IMR-90 (cell line): Measurements from ENCODE around the gene TALDO1. TPM values are rescaled to one million over a fixed set of nuclear protein-coding genes. Genes with fewer than 3 reads are reported as not detected.
A peak's percentile ranks its signal among the peaks of the same experiment; 100 is the strongest.

Experiments
- ATAC-seq: fragments of 200-7000 bp; cut with Tn5 transposase; 2 replicates; pipeline ENCODE4 v1.9.1; 2020; ENCODE audit warnings: low read depth, mild to moderate bottlenecking, moderate library complexity
- BruUV-seq: library from RNA; stranded (reverse); fragments of 400-500 nt; replicated peaks from 2 replicates; lab custom pipeline; 2021; lab: Mats Ljungman, UMichigan
- CTCF ChIA-PET: fragments of 300-600 bp; formaldehyde crosslinking; extraction: SDS; loops from one replicate; lab custom pipeline; 2021; ENCODE audit warnings: antibody characterized with exemption; lab: Yijun Ruan, JAX
- POLR2A ChIA-PET: fragments of 300-600 bp; sonication (Branson Sonifier 250); formaldehyde crosslinking; loops from one replicate; lab custom pipeline; 2022; ENCODE audit warnings: antibody characterized with exemption; ENCODE audit not compliant: unreplicated experiment; lab: Charles Lee
- DNase-seq: peaks from one replicate; pipeline ENCODE4 v3.0.0; 2013
- H2AFZ ChIP-seq: replicated peaks from 2 replicates; pipeline ENCODE3; 2013; ENCODE audit warnings: low read length, mild to moderate bottlenecking; ENCODE audit not compliant: poor library complexity
- H2AK5ac ChIP-seq: 2 replicates; pipeline ENCODE4 v1.6.1; 2013; ENCODE audit warnings: low read depth, low read length, inconsistent platforms
- H2AK9ac ChIP-seq: replicated peaks from 2 replicates; pipeline ENCODE3; 2013; ENCODE audit warnings: mild to moderate bottlenecking, low read depth, low read length, moderate library complexity; ENCODE audit not compliant: poor library complexity
- H2BK120ac ChIP-seq: 2 replicates; pipeline ENCODE4 v1.6.1; 2013; ENCODE audit warnings: low read depth, low read length, inconsistent platforms
- H2BK15ac ChIP-seq: 3 replicates; pipeline ENCODE4 v1.6.1; 2013; ENCODE audit warnings: low read depth, low read length, inconsistent platforms
- H2BK20ac ChIP-seq: 2 replicates; pipeline ENCODE4 v1.6.1; 2013; ENCODE audit warnings: low read depth, mild to moderate bottlenecking, inconsistent platforms, low read length, moderate library complexity
- H2BK5ac ChIP-seq: 2 replicates; pipeline ENCODE4 v1.6.1; 2013; ENCODE audit warnings: mild to moderate bottlenecking, low read depth, low read length, inconsistent platforms; ENCODE audit not compliant: poor library complexity, severe bottlenecking
- H3K14ac ChIP-seq: replicated peaks from 2 replicates; pipeline ENCODE4 v1.6.1; 2013; ENCODE audit warnings: low read depth, low read length, inconsistent platforms
- H3K18ac ChIP-seq: 2 replicates; pipeline ENCODE4 v1.6.1; 2013; ENCODE audit warnings: low read depth, low read length, control low read depth
- H3K23ac ChIP-seq: 2 replicates; pipeline ENCODE4 v1.6.1; 2013; ENCODE audit warnings: low read depth, low read length, inconsistent platforms
- H3K27ac ChIP-seq: 2 replicates; pipeline ENCODE4 v1.5.1; 2013; ENCODE audit warnings: mild to moderate bottlenecking, control low read depth, low read length; ENCODE audit not compliant: insufficient read depth
- H3K27me3 ChIP-seq: 2 replicates; pipeline ENCODE4 v1.6.1; 2013; ENCODE audit warnings: low read length; ENCODE audit not compliant: control insufficient read depth, insufficient read depth
- H3K36me3 ChIP-seq: 2 replicates; pipeline ENCODE4 v1.6.1; 2013; ENCODE audit warnings: low read length, mixed read lengths; ENCODE audit not compliant: control insufficient read depth, insufficient read depth
- H3K4ac ChIP-seq: 2 replicates; pipeline ENCODE4 v1.6.1; 2013; ENCODE audit warnings: low read depth, low read length, inconsistent platforms
- H3K4me1 ChIP-seq: 2 replicates; pipeline ENCODE4 v1.6.1; 2013; ENCODE audit warnings: low read length, mixed read lengths; ENCODE audit not compliant: control insufficient read depth, insufficient read depth
- H3K4me2 ChIP-seq: 2 replicates; pipeline ENCODE4 v1.6.1; 2013; ENCODE audit warnings: low read depth, mild to moderate bottlenecking, control low read depth, low read length, moderate library complexity
- H3K4me3 ChIP-seq: 2 replicates; pipeline ENCODE4 v1.5.1; 2013; ENCODE audit warnings: low read depth, mild to moderate bottlenecking, control low read depth, low read length, moderate library complexity; ENCODE audit not compliant: insufficient read depth
- H3K56ac ChIP-seq: 2 replicates; pipeline ENCODE4 v1.6.1; 2013; ENCODE audit warnings: low read length, inconsistent platforms; ENCODE audit not compliant: insufficient read depth; ENCODE audit errors: extremely low read depth
- H3K79me1 ChIP-seq, 2 experiments: 2 replicates each; pipeline ENCODE4 v1.6.1; 2013; ENCODE audit warnings: low read length in 2 of 2, inconsistent platforms in 1 of 2, low read depth in 1 of 2
- H3K9ac ChIP-seq: 2 replicates; pipeline ENCODE4 v1.6.1; 2013; ENCODE audit warnings: low read depth, low read length, control low read depth
- H3K9me1 ChIP-seq: 2 replicates; pipeline ENCODE4 v1.6.1; 2013; ENCODE audit warnings: low read length, inconsistent platforms; ENCODE audit not compliant: insufficient read depth
- H3K9me3 ChIP-seq: 2 replicates; pipeline ENCODE4 v1.6.1; 2013; ENCODE audit warnings: low read length; ENCODE audit not compliant: control insufficient read depth, insufficient read depth
- H4K20me1 ChIP-seq: 2 replicates; pipeline ENCODE4 v1.6.1; 2013; ENCODE audit warnings: low read length, inconsistent platforms; ENCODE audit not compliant: insufficient read depth
- H4K5ac ChIP-seq: 2 replicates; pipeline ENCODE4 v1.6.1; 2013; ENCODE audit warnings: mild to moderate bottlenecking, low read depth, low read length, control low read depth
- H4K8ac ChIP-seq, 2 experiments: 2 replicates each; pipeline ENCODE4 v1.6.1; 2013; ENCODE audit warnings: low read depth in 2 of 2, low read length in 2 of 2, control low read depth in 1 of 2, inconsistent platforms in 1 of 2
- H4K91ac ChIP-seq: 2 replicates; pipeline ENCODE4 v1.6.1; 2013; ENCODE audit warnings: low read depth, low read length, inconsistent platforms; ENCODE audit not compliant: insufficient read depth
- RAD21 ChIP-seq: IDR thresholded peaks from 2 replicates; pipeline ENCODE4 v1.6.1; 2012; ENCODE audit warnings: low read length, improper control_type of control experiment
- RCOR1 ChIP-seq: IDR thresholded peaks from 2 replicates; pipeline ENCODE4 v1.6.1; 2012; ENCODE audit warnings: mild to moderate bottlenecking, low read length, improper control_type of control experiment; ENCODE audit not compliant: insufficient replicate concordance
- WGBS, 2 experiments: methylation state at CpG; one replicate each; pipeline versions ENCODE4 v1.1.5 to v1.1.7; 2013; ENCODE audit warnings: missing lambda C conversion rate in 2 of 2; ENCODE audit not compliant: insufficient read length in 1 of 2; ENCODE audit errors: extremely low coverage in 2 of 2; 5-methylcytosine and 5-hydroxymethylcytosine counted together
- dilution Hi-C: fragments of 300-500 bp; cut with HindIII; formaldehyde crosslinking; loops from one replicate; pipeline ENCODE4 v1.14.3; 2018; ENCODE audit warnings: low sequenced_read_pairs; ENCODE audit not compliant: unreplicated experiment
- in situ Hi-C: fragments of 300-500 bp; cut with MboI; formaldehyde crosslinking; loops from 3 replicates; pipeline ENCODE4 v1.14.3; 2019; ENCODE audit warnings: low sequenced_read_pairs, inconsistent platforms, mixed read lengths
- intact Hi-C: fragments of 100-400 bp; cut with micrococcal nuclease; formaldehyde crosslinking; loops from 2 replicates; pipeline ENCODE4 v1.10.0; 2022
- polyA plus RNA-seq, 3 experiments: library from polyadenylated mRNA; depleted of rRNA; stranded (reverse); fragments of >200 nt; gene quantifications; 2 replicates each; pipeline ENCODE4 v1.2.3, GENCODE V29; 2012; ENCODE audit warnings: low replicate concordance in 1 of 3
- total RNA-seq: library from RNA; depleted of rRNA; stranded (reverse); fragments of >200 nt; gene quantifications from 2 replicates; pipeline ENCODE4 v1.2.3, GENCODE V29; 2012
- TF ChIP-seq, protein P1 (sequence below): fragments of 150-350 bp; IDR thresholded peaks from 2 replicates; pipeline ENCODE4 v1.6.1; 2016; ENCODE audit warnings: low read depth, mild to moderate bottlenecking, low read length, moderate library complexity, borderline replicate concordance
- TF ChIP-seq, protein P2 (sequence below): fragments of 150-350 bp; IDR thresholded peaks from 2 replicates; pipeline ENCODE4 v1.6.1; 2017; ENCODE audit warnings: mild to moderate bottlenecking, antibody characterized with exemption, low read length, low read depth
- TF ChIP-seq, protein P3 (sequence below): conservative IDR thresholded peaks from 2 replicates; pipeline ENCODE4 v1.5.1; 2012; ENCODE audit warnings: mild to moderate bottlenecking, low read depth, low read length, improper control_type of control experiment

The TALDO1 gene
- total and polyA plus RNA-seq, 2 of the 4 experiments (the other 2 are of a cell fraction) = 147 to 210 TPM

DNA sequence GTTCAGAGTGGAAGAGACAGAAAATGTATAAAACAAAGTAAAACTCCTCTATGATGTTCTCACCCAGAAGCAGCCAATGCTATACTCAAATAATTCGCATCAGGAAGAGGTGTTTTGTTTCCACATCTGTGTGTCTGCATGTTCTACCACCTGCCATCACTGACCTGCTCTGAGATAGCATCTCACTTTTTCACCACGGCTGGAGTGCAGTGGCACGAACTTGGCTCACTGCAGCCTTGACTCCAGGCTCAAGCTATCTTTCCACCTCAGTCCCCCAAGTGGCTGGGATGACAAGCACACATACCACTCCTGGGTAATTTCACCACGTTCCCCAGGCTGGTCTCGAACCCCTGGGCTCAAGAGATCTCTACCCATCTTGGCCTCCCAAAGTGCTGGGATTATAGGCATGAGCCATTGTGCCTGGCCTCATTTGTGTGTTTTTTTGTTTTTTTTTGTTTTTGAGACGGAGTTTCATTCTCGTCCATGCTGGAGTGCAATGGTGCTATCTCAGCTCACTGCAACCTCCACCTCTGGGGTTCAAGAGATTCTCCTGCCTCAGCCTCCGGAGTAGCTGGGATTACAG is 14.4 kb downstream of the TALDO1 start:
- Histone ChIP-seq H3K4ac (no peak overlapping the region), H2BK5ac (no peak overlapping the region), H4K8ac (no peak overlapping the region), H3K4me3 (no peak overlapping the region), H3K14ac (no peak overlapping the region), H3K4me2 (no peak overlapping the region), H3K9me1 (peaks cover 3% of the 10 kb centered on the region; the same call in 1 of the 2 replicates), H3K27me3 (no peaks in the 10 kb centered on the region), H2BK15ac (no peak overlapping the region), H3K9me3 (no peaks in the 10 kb centered on the region), H3K79me1 (peaks cover 3 to 47% of the 10 kb centered on the region in 2 experiments), H2AK9ac (peak overlapping the region; percentile 33), H2AK5ac (no peak overlapping the region), H2BK20ac (no peak overlapping the region), H3K56ac (no peak overlapping the region), H3K27ac (no peak overlapping the region), H3K23ac (no peak overlapping the region), H2BK120ac (no peak overlapping the region), H4K91ac (no peak overlapping the region), H3K4me1 (peaks cover 5% of the 10 kb centered on the region), H3K18ac (no peak overlapping the region), H2AFZ (no peak overlapping the region), H4K5ac (no peak overlapping the region), H3K9ac (no peak overlapping the region), H3K36me3 (peaks cover 70% of the 10 kb centered on the region), H4K20me1 (peaks cover 49% of the 10 kb centered on the region)
- BruUV-seq = no TSS peak
- ChIA-PET CTCF (no interaction called here), POLR2A (no interaction called here)
- ATAC-seq (no peak), DNase-seq (no peak)
- intact Hi-C loops (no loop called here), in situ Hi-C loops (no loop called here), dilution Hi-C loops (no loop called here)
- WGBS, 2 experiments = 89% methylated on average over 3 of the region's 8 CpGs; no CpG with 5 or more reads in 1 of the 2 experiments
- TF ChIP-seq, protein P1, sequence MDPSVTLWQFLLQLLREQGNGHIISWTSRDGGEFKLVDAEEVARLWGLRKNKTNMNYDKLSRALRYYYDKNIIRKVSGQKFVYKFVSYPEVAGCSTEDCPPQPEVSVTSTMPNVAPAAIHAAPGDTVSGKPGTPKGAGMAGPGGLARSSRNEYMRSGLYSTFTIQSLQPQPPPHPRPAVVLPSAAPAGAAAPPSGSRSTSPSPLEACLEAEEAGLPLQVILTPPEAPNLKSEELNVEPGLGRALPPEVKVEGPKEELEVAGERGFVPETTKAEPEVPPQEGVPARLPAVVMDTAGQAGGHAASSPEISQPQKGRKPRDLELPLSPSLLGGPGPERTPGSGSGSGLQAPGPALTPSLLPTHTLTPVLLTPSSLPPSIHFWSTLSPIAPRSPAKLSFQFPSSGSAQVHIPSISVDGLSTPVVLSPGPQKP = no peak
- TF ChIP-seq, protein P2, sequence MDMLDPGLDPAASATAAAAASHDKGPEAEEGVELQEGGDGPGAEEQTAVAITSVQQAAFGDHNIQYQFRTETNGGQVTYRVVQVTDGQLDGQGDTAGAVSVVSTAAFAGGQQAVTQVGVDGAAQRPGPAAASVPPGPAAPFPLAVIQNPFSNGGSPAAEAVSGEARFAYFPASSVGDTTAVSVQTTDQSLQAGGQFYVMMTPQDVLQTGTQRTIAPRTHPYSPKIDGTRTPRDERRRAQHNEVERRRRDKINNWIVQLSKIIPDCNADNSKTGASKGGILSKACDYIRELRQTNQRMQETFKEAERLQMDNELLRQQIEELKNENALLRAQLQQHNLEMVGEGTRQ = no peak
- TF ChIP-seq, protein P3, sequence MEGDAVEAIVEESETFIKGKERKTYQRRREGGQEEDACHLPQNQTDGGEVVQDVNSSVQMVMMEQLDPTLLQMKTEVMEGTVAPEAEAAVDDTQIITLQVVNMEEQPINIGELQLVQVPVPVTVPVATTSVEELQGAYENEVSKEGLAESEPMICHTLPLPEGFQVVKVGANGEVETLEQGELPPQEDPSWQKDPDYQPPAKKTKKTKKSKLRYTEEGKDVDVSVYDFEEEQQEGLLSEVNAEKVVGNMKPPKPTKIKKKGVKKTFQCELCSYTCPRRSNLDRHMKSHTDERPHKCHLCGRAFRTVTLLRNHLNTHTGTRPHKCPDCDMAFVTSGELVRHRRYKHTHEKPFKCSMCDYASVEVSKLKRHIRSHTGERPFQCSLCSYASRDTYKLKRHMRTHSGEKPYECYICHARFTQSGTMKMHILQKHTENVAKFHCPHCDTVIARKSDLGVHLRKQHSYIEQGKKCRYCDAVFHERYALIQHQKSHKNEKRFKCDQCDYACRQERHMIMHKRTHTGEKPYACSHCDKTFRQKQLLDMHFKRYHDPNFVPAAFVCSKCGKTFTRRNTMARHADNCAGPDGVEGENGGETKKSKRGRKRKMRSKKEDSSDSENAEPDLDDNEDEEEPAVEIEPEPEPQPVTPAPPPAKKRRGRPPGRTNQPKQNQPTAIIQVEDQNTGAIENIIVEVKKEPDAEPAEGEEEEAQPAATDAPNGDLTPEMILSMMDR = no peak
- no peak for TF ChIP-seq RAD21
- no peak for TF ChIP-seq RCOR1
